ENCODE results near the gene ELMOD1. TPM values are rescaled to one million over a fixed set of nuclear protein-coding genes. Genes with fewer than 3 reads are reported as not detected.
A peak's percentile ranks its signal among the peaks of the same experiment; 100 is the strongest.

The ELMOD1 gene
- total RNA-seq, result 0.43 and 0.64 TPM in 2 replicates

DNA sequence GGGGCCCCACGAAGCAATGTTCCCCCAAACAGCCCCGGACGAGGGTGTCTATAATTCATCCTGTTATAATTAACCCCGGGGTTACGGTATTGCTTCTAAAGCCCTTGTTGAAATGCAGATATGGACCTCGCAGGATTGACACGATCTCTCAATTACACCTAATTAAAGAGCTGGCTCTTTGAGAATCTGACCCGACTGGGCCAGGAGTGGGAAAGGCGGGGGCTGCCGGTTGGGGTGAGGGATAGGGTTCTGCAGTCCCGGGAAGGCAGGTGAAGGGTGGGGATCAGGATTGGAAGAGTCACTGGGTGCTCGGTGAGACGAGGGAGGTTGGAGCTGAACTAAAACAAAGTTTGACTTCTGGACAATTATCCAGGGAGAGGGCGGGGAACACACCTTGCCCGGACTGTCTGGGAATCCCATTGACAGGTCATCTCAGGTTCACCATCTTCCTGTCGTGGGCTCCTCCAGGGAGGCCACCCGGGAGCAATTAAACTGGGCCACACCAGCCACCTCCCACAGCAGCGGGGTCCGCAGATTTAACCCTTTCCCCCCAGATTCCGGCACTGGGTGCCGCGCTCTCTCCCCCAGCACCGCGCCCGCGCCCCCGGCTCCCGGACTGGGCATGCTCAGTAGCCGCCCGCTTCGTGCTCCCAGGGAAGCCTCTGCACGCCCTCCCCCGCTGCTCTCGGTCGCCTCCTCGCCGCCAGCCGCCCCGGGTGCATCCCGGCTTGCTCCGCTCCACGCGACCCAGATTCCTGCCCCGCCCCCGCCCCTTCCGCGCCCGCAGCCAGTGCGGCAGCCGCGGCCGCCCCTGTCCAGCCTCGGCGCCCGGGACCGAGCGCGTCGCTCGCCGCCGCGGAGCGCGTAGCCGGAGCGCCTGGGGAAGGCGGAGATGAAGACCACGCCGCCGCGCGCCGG is at the start of gene ELMOD1:
TSS of gene ELMOD1 (plus strand) at position 688 of the 918 bp plus-strand sequence. CDS start 27,043 bp downstream, outside the sequence.
- peak; percentile 48 for DNase-seq (ENCODE audit: low read depth)
- TF ChIP-seq, protein P1, sequence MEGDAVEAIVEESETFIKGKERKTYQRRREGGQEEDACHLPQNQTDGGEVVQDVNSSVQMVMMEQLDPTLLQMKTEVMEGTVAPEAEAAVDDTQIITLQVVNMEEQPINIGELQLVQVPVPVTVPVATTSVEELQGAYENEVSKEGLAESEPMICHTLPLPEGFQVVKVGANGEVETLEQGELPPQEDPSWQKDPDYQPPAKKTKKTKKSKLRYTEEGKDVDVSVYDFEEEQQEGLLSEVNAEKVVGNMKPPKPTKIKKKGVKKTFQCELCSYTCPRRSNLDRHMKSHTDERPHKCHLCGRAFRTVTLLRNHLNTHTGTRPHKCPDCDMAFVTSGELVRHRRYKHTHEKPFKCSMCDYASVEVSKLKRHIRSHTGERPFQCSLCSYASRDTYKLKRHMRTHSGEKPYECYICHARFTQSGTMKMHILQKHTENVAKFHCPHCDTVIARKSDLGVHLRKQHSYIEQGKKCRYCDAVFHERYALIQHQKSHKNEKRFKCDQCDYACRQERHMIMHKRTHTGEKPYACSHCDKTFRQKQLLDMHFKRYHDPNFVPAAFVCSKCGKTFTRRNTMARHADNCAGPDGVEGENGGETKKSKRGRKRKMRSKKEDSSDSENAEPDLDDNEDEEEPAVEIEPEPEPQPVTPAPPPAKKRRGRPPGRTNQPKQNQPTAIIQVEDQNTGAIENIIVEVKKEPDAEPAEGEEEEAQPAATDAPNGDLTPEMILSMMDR (IDR thresholded peaks at IDR 0.05; ENCODE audit: insufficient read depth, low read depth, low read length), result peak; percentile 9

DNA sequence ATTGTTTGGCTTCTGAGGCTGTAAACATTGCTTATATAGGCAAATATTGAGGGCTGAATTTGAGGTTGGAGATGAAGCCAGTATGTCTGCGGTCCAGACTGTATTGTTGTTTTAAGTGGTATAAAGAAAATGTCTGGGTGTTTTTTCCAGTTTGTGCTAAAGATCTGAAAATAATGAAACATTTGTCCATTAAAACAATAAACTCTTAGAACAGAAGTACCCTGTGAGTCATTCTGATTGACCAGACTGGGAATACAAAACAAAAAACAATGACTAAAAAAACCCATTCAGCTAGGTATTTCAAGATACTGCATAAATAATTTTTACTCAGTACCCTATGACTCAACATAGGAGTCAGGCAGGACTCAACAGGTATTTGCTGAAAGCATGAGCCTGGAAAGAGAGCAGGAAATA is 45.8 kb upstream of the ELMOD1 start:
- H3K4me3 ChIP-seq (ENCODE audit: low read depth, low read length), result no peak overlapping the region
- TF ChIP-seq, protein P1 (IDR thresholded peaks at IDR 0.05; ENCODE audit: insufficient read depth, low read depth, low read length), result no peak
- DNase-seq (ENCODE audit: low read depth), result peak; percentile 28

More for the DNA sequence above, at the start of gene ELMOD1:
- peak within 1 kb of the TSS; percentile 79 for H3K4me3 ChIP-seq (ENCODE audit: low read depth, low read length)

DNA sequence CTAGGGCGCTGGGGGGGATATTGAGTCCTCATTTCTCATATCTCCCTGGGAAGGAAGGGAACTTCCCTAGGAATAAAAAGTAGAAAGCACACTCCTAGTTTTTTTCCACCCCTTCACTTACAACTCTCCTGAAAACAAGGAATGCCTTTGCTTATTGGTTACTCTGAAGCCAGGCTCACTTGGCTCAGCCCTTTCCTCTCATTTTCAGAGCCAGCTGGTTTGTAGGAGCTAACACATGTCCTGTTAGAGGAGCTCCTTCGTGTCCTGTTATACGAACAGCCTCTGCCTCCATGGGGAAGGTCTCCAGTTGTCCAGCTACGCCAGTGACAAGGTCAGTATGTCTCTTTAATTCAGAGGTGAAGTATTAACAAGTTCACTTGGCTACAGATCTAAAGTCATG is 43.0 kb upstream of the ELMOD1 start:
- DNase-seq (ENCODE audit: low read depth), result no peak
- no peak overlapping the region for H3K4me3 ChIP-seq (ENCODE audit: low read depth, low read length)
- TF ChIP-seq, protein P1 (IDR thresholded peaks at IDR 0.05; ENCODE audit: insufficient read depth, low read depth, low read length), result no peak

DNA sequence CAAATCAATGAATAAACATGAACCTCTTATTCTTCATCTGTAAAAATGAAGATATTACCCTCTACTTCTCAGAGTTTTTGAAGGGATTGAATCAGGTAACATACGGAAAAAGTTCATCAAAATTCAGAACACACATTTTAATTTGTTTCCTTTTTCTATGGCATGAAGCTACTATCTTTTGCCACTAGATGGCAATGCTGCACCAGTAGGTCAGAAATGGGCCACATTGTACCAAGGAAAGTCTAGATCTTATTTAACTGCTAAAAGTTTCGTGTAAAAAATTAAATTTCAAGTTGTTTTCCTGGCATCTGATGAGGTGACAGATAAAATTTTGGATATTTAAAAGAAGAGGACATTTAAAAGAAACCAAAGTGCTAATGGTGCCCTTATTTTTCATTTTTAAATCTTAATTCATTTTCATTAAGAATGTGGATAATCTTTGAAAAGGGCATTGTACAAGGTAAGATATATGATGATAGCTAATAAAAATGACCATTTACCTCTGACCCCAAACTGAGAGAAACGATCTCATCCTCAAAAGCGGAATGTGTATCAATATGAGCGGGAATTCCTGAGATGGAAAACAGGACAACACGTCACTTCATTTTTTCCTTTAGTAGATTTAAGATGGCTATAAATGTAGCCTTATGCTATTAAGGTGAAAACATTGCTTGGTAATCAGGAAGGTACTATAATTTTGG is 41.5 kb upstream of the ELMOD1 start:
- no peak overlapping the region for H3K4me3 ChIP-seq (ENCODE audit: low read depth, low read length)
- TF ChIP-seq, protein P1 (IDR thresholded peaks at IDR 0.05; ENCODE audit: insufficient read depth, low read depth, low read length), result peak; percentile 90
- peak; percentile 54 for DNase-seq (ENCODE audit: low read depth)

DNA sequence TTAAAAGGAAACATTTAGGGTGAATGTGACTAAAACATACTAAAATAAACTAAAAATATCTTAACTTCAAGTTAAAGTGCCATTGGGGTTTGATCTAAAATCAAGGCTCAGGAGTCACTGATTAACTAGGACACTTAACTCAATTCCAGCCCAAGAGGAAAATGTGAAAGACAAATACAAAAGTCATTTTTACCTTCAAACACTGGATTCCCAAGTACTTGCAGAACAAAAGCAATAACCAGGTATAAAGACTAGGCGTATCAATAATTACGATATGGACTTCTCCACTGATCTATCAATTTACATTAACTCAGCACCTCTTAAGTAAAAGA is 41.0 kb upstream of the ELMOD1 start:
- no peak for DNase-seq (ENCODE audit: low read depth)
- TF ChIP-seq, protein P1 (IDR thresholded peaks at IDR 0.05; ENCODE audit: insufficient read depth, low read depth, low read length), result no peak

DNA sequence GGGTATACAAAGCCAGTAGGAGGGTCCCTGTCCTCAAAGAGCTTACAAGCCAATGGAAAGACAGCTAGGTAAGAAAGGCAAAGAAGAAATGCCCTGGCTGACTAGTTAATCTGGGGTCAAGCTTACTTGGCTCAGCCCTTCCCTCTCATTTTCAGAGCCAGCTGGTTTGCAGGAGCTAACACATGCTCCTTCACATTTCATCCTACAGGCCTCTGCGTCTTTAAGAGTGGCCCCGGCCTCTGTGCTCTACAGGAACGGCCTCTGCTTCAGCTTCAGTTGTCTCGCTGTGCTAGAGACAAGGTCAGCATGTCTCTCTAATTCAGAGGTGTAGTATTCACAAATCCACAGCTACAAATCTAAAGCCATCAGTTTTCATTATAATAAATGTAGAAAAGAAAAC is 40.6 kb upstream of the ELMOD1 start:
- H3K4me3 ChIP-seq (ENCODE audit: low read depth, low read length), result no peak overlapping the region
- TF ChIP-seq, protein P1 (IDR thresholded peaks at IDR 0.05; ENCODE audit: insufficient read depth, low read depth, low read length), result no peak
- DNase-seq (ENCODE audit: low read depth), result no peak

More for the DNA sequence above, 41.0 kb upstream of the ELMOD1 start:
- H3K4me3 ChIP-seq (ENCODE audit: low read depth, low read length), result no peak overlapping the region
